Osteocyte (in vitro differentiated cells): Measurements from ENCODE around the gene RABGAP1. TPM values are rescaled to one million over a fixed set of nuclear protein-coding genes. Genes with fewer than 3 reads are reported as not detected.

Experiments
- DNase-seq: peaks from one replicate; pipeline ENCODE4 v3.0.0; 2021; ENCODE audit warnings: mixed read lengths; ENCODE audit not compliant: unreplicated experiment; ENCODE audit errors: extremely low spot score
- H3K27ac Mint-ChIP-seq: one replicate; pipeline ENCODE4 v1.8.0; 2021; ENCODE audit warnings: mild to moderate bottlenecking, mixed read lengths; ENCODE audit not compliant: unreplicated experiment
- H3K27me3 Mint-ChIP-seq: one replicate; pipeline ENCODE4 v1.8.0; 2021; ENCODE audit warnings: mixed read lengths; ENCODE audit not compliant: unreplicated experiment
- H3K36me3 Mint-ChIP-seq: one replicate; pipeline ENCODE4 v1.8.0; 2021; ENCODE audit warnings: mixed read lengths; ENCODE audit not compliant: unreplicated experiment
- H3K4me1 Mint-ChIP-seq: one replicate; pipeline ENCODE4 v1.8.0; 2021; ENCODE audit warnings: mixed read lengths; ENCODE audit not compliant: unreplicated experiment
- H3K4me3 Mint-ChIP-seq: one replicate; pipeline ENCODE4 v1.8.0; 2021; ENCODE audit warnings: mild to moderate bottlenecking, moderate library complexity, mixed read lengths; ENCODE audit not compliant: unreplicated experiment
- H3K9me3 Mint-ChIP-seq: one replicate; pipeline ENCODE4 v1.8.0; 2021; ENCODE audit warnings: mixed read lengths; ENCODE audit not compliant: unreplicated experiment
- total RNA-seq: library from RNA; stranded (reverse); gene quantifications from 2 replicates; pipeline ENCODE4 v1.2.1, GENCODE V29; 2021
- TF ChIP-seq, protein P1 (sequence below): fragments of 200-600 bp; sonication (generic); IDR thresholded peaks from 2 replicates; pipeline ENCODE4 v1.5.0; 2021; ENCODE audit warnings: antibody characterized with exemption, mild to moderate bottlenecking, moderate library complexity

Gene RABGAP1
- total RNA-seq, 1 donor from 2014 or later: 88.4 TPM

DNA sequence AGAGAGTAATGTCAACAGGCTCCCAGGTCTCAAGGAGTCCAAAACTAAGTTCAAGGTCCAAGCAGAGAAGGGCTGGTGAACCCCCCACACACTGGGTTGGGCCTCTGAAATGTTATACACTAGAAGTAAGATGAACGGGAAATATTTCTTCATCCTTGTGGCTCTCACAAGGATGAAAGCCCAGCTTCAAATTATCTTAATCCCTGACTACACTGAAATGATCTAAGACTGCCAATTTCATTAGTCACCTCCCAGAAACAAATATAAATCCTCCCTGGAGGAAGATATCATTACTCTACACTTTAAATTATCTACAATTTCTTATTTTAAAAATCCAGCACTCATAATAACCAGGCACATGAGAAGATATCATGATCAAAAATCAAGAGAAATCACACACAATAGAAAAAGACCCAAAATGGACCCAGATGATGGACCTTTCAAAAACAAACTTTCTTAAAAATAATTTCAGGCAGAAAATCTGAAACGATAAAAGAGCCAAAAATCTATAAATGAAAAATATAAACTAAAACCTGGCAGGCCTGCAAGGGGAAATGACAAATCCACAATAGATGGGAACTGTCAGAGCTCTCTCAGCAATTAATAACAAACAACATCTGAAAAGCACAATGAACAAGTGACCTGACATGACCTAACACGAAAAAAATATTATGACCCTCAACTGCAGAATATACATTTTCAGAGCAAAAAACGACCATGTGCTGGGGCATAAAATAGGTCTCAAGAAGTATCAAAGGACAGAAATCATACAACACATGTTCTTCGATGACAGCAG lies 210.1 kb downstream of the RABGAP1 start:
- H3K36me3 Mint-ChIP-seq: peaks cover 7% of the 10 kb centered on the region
- no peak overlapping the region for H3K27ac Mint-ChIP-seq
- H3K4me3 Mint-ChIP-seq: no peak overlapping the region
- no peaks in the 10 kb centered on the region for H3K27me3 Mint-ChIP-seq
- TF ChIP-seq, protein P1, sequence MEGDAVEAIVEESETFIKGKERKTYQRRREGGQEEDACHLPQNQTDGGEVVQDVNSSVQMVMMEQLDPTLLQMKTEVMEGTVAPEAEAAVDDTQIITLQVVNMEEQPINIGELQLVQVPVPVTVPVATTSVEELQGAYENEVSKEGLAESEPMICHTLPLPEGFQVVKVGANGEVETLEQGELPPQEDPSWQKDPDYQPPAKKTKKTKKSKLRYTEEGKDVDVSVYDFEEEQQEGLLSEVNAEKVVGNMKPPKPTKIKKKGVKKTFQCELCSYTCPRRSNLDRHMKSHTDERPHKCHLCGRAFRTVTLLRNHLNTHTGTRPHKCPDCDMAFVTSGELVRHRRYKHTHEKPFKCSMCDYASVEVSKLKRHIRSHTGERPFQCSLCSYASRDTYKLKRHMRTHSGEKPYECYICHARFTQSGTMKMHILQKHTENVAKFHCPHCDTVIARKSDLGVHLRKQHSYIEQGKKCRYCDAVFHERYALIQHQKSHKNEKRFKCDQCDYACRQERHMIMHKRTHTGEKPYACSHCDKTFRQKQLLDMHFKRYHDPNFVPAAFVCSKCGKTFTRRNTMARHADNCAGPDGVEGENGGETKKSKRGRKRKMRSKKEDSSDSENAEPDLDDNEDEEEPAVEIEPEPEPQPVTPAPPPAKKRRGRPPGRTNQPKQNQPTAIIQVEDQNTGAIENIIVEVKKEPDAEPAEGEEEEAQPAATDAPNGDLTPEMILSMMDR: no peak
- DNase-seq: no peak
- H3K4me1 Mint-ChIP-seq: no peaks in the 10 kb centered on the region
- H3K9me3 Mint-ChIP-seq: peaks cover 6% of the 10 kb centered on the region

Other genes starting within 250 kb of the RABGAP1 start
- gene OR1L4, start 217.0 kb upstream of the RABGAP1 start, total RNA-seq: not detected in 2 replicates
- not detected in 2 replicates for gene OR1L6, start 198.7 kb upstream of the RABGAP1 start, total RNA-seq
- not detected in 2 replicates for gene OR5C1, start 152.1 kb upstream of the RABGAP1 start, total RNA-seq
- not detected in 2 replicates for gene OR1K1, start 140.9 kb upstream of the RABGAP1 start, total RNA-seq
- 27.4 and 30.6 TPM in 2 replicates for gene PDCL, start 112.4 kb upstream of the RABGAP1 start, total RNA-seq
- gene RC3H2, start 35.7 kb upstream of the RABGAP1 start, total RNA-seq: 74.1 and 74.4 TPM in 2 replicates
- gene ZBTB6, start 27.7 kb upstream of the RABGAP1 start, total RNA-seq: 7.6 and 9.1 TPM in 2 replicates
- 8.6 and 9.0 TPM in 2 replicates for gene ZBTB26, start 9.5 kb upstream of the RABGAP1 start, total RNA-seq
- gene GPR21, start 92.6 kb downstream of the RABGAP1 start, total RNA-seq: 3.4 and 4.3 TPM in 2 replicates